ENCODE results near the gene KMT5B.

DNA sequence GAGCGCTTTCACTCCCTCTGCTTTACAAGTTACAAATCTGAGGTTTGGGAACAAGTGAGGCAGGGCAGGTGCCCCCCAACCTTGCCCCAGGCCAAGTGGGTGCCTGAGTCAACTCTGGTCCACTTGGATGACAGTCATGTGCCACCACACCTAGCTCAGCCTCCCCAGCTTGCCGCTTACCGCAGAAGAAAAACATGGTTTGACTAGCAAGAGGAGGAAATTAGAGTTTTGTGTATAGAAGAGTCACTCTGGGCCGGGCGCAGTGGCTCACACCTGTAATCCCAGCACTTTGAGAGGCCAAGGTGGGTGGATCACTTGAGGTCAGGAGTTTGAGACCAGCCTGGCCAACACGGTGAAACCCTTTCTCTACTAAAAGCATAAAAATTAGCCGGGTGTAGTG is 64.2 kb downstream of the KMT5B start:
- no peak for TF ChIP-seq POLR2AphosphoS5 (IDR thresholded peaks at IDR 0.05; ENCODE audit: low read depth)
- TF ChIP-seq CREB1 (CRISPR knock-in tag; IDR thresholded peaks at IDR 0.05; ENCODE audit: low read depth): no peak
- no peak for TF ChIP-seq EZH2phosphoT487 (IDR thresholded peaks at IDR 0.05; ENCODE audit: unreplicated experiment)
- TF ChIP-seq, protein P1, sequence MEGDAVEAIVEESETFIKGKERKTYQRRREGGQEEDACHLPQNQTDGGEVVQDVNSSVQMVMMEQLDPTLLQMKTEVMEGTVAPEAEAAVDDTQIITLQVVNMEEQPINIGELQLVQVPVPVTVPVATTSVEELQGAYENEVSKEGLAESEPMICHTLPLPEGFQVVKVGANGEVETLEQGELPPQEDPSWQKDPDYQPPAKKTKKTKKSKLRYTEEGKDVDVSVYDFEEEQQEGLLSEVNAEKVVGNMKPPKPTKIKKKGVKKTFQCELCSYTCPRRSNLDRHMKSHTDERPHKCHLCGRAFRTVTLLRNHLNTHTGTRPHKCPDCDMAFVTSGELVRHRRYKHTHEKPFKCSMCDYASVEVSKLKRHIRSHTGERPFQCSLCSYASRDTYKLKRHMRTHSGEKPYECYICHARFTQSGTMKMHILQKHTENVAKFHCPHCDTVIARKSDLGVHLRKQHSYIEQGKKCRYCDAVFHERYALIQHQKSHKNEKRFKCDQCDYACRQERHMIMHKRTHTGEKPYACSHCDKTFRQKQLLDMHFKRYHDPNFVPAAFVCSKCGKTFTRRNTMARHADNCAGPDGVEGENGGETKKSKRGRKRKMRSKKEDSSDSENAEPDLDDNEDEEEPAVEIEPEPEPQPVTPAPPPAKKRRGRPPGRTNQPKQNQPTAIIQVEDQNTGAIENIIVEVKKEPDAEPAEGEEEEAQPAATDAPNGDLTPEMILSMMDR (conservative IDR thresholded peaks at IDR 0.05; ENCODE audit: low read depth in 2 of 2): no peak
- no peak for TF ChIP-seq EZH2 (IDR thresholded peaks at IDR 0.05; ENCODE audit: low read depth, unreplicated experiment)
- TF ChIP-seq, protein P2, sequence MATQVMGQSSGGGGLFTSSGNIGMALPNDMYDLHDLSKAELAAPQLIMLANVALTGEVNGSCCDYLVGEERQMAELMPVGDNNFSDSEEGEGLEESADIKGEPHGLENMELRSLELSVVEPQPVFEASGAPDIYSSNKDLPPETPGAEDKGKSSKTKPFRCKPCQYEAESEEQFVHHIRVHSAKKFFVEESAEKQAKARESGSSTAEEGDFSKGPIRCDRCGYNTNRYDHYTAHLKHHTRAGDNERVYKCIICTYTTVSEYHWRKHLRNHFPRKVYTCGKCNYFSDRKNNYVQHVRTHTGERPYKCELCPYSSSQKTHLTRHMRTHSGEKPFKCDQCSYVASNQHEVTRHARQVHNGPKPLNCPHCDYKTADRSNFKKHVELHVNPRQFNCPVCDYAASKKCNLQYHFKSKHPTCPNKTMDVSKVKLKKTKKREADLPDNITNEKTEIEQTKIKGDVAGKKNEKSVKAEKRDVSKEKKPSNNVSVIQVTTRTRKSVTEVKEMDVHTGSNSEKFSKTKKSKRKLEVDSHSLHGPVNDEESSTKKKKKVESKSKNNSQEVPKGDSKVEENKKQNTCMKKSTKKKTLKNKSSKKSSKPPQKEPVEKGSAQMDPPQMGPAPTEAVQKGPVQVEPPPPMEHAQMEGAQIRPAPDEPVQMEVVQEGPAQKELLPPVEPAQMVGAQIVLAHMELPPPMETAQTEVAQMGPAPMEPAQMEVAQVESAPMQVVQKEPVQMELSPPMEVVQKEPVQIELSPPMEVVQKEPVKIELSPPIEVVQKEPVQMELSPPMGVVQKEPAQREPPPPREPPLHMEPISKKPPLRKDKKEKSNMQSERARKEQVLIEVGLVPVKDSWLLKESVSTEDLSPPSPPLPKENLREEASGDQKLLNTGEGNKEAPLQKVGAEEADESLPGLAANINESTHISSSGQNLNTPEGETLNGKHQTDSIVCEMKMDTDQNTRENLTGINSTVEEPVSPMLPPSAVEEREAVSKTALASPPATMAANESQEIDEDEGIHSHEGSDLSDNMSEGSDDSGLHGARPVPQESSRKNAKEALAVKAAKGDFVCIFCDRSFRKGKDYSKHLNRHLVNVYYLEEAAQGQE (IDR thresholded peaks at IDR 0.05; ENCODE audit: unreplicated experiment): no peak
- TF ChIP-seq, protein P3, sequence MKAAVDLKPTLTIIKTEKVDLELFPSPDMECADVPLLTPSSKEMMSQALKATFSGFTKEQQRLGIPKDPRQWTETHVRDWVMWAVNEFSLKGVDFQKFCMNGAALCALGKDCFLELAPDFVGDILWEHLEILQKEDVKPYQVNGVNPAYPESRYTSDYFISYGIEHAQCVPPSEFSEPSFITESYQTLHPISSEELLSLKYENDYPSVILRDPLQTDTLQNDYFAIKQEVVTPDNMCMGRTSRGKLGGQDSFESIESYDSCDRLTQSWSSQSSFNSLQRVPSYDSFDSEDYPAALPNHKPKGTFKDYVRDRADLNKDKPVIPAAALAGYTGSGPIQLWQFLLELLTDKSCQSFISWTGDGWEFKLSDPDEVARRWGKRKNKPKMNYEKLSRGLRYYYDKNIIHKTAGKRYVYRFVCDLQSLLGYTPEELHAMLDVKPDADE (IDR thresholded peaks at IDR 0.05): no peak
- TF ChIP-seq ZNF331 (CRISPR knock-in tag; IDR thresholded peaks at IDR 0.05; ENCODE audit: low read depth): no peak
- no peak for TF ChIP-seq JUNB (IDR thresholded peaks at IDR 0.05; ENCODE audit: unreplicated experiment)
- TF ChIP-seq, protein P4, sequence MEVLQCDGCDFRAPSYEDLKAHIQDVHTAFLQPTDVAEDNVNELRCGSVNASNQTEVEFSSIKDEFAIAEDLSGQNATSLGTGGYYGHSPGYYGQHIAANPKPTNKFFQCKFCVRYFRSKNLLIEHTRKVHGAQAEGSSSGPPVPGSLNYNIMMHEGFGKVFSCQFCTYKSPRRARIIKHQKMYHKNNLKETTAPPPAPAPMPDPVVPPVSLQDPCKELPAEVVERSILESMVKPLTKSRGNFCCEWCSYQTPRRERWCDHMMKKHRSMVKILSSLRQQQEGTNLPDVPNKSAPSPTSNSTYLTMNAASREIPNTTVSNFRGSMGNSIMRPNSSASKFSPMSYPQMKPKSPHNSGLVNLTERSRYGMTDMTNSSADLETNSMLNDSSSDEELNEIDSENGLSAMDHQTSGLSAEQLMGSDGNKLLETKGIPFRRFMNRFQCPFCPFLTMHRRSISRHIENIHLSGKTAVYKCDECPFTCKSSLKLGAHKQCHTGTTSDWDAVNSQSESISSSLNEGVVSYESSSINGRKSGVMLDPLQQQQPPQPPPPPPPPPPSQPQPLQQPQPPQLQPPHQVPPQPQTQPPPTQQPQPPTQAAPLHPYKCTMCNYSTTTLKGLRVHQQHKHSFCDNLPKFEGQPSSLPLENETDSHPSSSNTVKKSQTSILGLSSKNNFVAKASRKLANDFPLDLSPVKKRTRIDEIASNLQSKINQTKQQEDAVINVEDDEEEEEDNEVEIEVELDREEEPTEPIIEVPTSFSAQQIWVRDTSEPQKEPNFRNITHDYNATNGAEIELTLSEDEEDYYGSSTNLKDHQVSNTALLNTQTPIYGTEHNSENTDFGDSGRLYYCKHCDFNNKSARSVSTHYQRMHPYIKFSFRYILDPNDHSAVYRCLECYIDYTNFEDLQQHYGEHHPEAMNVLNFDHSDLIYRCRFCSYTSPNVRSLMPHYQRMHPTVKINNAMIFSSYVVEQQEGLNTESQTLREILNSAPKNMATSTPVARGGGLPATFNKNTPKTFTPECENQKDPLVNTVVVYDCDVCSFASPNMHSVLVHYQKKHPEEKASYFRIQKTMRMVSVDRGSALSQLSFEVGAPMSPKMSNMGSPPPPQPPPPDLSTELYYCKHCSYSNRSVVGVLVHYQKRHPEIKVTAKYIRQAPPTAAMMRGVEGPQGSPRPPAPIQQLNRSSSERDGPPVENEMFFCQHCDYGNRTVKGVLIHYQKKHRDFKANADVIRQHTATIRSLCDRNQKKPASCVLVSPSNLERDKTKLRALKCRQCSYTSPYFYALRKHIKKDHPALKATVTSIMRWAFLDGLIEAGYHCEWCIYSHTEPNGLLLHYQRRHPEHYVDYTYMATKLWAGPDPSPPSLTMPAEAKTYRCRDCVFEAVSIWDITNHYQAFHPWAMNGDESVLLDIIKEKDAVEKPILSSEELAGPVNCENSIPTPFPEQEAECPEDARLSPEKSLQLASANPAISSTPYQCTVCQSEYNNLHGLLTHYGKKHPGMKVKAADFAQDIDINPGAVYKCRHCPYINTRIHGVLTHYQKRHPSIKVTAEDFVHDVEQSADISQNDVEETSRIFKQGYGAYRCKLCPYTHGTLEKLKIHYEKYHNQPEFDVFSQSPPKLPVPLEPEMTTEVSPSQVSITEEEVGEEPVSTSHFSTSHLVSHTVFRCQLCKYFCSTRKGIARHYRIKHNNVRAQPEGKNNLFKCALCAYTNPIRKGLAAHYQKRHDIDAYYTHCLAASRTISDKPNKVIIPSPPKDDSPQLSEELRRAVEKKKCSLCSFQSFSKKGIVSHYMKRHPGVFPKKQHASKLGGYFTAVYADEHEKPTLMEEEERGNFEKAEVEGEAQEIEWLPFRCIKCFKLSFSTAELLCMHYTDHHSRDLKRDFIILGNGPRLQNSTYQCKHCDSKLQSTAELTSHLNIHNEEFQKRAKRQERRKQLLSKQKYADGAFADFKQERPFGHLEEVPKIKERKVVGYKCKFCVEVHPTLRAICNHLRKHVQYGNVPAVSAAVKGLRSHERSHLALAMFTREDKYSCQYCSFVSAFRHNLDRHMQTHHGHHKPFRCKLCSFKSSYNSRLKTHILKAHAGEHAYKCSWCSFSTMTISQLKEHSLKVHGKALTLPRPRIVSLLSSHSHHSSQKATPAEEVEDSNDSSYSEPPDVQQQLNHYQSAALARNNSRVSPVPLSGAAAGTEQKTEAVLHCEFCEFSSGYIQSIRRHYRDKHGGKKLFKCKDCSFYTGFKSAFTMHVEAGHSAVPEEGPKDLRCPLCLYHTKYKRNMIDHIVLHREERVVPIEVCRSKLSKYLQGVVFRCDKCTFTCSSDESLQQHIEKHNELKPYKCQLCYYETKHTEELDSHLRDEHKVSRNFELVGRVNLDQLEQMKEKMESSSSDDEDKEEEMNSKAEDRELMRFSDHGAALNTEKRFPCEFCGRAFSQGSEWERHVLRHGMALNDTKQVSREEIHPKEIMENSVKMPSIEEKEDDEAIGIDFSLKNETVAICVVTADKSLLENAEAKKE (CRISPR knock-in tag; IDR thresholded peaks at IDR 0.05): no peak
